NT2/D1 (cell line): ENCODE results near the gene PIANP.
A peak's percentile ranks its signal among the peaks of the same experiment; 100 is the strongest.

Experiments
- DNase-seq: peaks from one replicate; pipeline ENCODE4 v3.0.0-alpha.2; 2011; ENCODE audit warnings: low read depth, low spot score
- H3K27me3 ChIP-seq: 2 replicates; pipeline ENCODE4 v1.6.0; 2011; ENCODE audit warnings: mild to moderate bottlenecking; ENCODE audit not compliant: insufficient read length, insufficient read depth
- H3K36me3 ChIP-seq: 2 replicates; pipeline ENCODE4 v1.6.1; 2011; ENCODE audit warnings: mild to moderate bottlenecking, low read length, mixed read lengths; ENCODE audit not compliant: insufficient read depth, insufficient read length
- H3K4me1 ChIP-seq: 2 replicates; pipeline ENCODE4 v1.5.1; 2011; ENCODE audit not compliant: insufficient read depth, insufficient read length
- H3K4me3 ChIP-seq: 2 replicates; pipeline ENCODE4 v1.5.1; 2011; ENCODE audit warnings: low read depth; ENCODE audit not compliant: insufficient read length
- H3K9ac ChIP-seq: 2 replicates; pipeline ENCODE4 v1.6.0; 2011; ENCODE audit warnings: low read depth; ENCODE audit not compliant: insufficient read length
- H3K9me3 ChIP-seq: 2 replicates; pipeline ENCODE4 v1.5.1; 2011; ENCODE audit warnings: mild to moderate bottlenecking, low read length; ENCODE audit not compliant: insufficient read depth
- SUZ12 ChIP-seq: IDR thresholded peaks from 2 replicates; pipeline ENCODE4 v1.6.1; 2011; ENCODE audit not compliant: insufficient read length, insufficient read depth; ENCODE audit errors: extremely low read depth
- YY1 ChIP-seq: IDR thresholded peaks from 2 replicates; pipeline ENCODE4 v1.6.1; 2011; ENCODE audit not compliant: insufficient read length, insufficient read depth
- ZNF274 ChIP-seq: IDR thresholded peaks from 2 replicates; pipeline ENCODE4 v1.6.1; 2011; ENCODE audit warnings: mild to moderate bottlenecking, low read depth, low read length

Gene PIANP

DNA sequence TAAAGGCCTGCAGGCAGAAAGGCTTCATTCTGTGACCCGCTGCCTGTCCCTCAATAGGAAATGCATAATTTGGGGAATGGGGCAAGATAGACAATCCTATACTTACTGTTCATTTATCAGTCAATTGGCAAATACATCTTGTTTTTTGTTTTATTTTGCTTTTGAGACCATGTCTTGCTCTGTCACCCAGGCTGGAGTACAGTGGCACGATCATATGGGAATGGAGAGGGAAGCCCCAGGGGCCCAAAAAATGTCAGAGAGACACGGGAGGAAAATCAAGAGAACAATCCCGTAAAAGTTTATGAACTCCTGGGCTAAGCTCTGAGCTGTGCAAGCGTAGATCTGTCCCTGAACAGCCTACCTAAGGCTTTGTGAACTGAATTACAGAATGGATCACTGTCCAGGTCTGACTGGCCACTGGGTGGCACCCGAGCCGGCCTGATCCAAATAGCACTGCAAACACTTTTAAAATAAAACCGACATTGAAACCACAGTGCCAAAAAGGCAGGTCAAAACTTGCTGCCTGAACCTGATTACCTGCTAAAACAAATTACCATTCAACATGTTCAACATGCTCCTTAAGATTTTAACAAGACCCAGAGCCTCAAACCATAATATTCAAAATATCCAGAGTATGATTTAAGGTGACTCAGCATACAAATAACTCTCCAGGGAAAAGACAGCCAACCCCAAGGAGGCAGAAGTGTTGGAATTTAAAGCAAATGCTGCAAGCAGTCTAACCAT, 35.0 kb upstream of the PIANP start:
- no peak for TF ChIP-seq ZNF274
- TF ChIP-seq SUZ12 = no peak
- TF ChIP-seq YY1 = no peak
- Histone ChIP-seq H3K9ac (peak overlapping the region; percentile 13), H3K4me3 (no peak overlapping the region), H3K27me3 (no peaks in the 10 kb centered on the region), H3K36me3 (peaks cover 31% of the 10 kb centered on the region), H3K9me3 (no peaks in the 10 kb centered on the region), H3K4me1 (no peaks in the 10 kb centered on the region)
- peak; percentile 52 for DNase-seq

DNA sequence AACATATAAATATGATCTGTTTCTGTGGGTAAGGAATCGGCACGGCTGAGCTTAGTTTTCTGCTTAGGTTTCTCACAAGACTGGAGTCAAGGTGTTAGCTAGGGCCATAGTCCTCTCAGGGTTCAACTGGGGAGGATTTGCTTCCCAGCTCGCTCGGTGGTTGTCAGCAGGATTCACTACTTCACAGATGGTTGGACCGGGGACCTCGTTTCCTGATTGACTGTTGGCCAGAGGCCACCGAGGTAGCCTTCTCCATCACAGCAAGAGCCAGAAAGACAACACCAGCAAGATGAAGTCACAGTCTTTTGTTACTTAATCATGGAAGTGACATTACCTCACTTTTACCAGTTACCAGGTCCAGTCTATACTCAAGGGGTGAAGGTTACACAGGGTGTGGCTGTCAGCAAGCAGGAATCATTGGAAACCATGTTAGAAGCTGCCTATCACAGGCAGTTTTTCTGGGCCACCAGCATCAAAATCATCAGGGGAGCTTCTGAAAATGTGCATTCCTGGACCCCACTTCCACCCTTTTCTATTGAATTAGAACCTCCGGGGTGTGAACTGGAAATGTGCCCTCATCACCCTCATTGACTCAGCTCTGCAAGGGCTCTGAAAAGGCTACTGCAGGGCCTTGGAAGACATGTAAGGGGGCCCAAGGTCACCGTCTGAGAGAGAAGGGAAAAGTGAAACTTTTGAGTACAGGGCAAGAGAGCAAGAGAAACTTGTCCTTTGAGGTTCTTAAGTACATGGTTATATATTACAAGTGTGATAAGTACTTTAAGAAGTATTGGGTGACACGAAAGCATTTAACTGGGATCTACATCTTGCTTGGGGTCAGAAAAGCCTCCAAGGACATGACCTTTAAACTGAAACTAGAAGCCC, 34.1 kb upstream of the PIANP start:
- H3K9ac ChIP-seq = no peak overlapping the region
- TF ChIP-seq SUZ12 (no peak), ZNF274 (no peak)
- no peak overlapping the region for H3K4me3 ChIP-seq
- no peak for DNase-seq
- H3K9me3 ChIP-seq = no peaks in the 10 kb centered on the region
- peaks cover 39% of the 10 kb centered on the region for H3K36me3 ChIP-seq
- H3K4me1 ChIP-seq = no peaks in the 10 kb centered on the region
- no peaks in the 10 kb centered on the region for H3K27me3 ChIP-seq

DNA sequence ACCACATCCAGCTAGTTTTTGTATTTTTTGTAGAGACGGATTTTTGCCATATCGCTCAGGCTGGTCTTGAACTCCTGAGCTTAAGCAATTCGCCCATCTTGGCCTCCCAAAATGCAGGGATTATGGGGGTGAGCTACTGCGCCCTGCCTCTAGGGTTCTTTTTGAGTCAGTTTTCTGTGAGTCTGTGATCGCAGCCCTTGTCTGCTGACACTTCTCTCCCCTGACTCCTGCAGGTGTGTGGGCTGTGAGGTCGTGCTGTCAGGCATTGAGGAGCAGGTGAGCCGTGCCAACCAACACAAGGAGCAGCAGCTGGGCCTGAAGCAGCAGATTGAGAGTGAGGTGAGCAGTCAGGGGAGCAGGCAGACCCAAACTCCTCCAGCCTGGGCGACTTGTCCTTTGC, 29.6 kb upstream of the PIANP start:
- Histone ChIP-seq H3K4me3 (no peak overlapping the region), H3K9me3 (no peaks in the 10 kb centered on the region), H3K36me3 (peaks cover 78% of the 10 kb centered on the region), H3K4me1 (peaks cover 2% of the 10 kb centered on the region), H3K27me3 (no peaks in the 10 kb centered on the region), H3K9ac (no peak overlapping the region)
- no peak for TF ChIP-seq ZNF274
- DNase-seq = no peak

DNA sequence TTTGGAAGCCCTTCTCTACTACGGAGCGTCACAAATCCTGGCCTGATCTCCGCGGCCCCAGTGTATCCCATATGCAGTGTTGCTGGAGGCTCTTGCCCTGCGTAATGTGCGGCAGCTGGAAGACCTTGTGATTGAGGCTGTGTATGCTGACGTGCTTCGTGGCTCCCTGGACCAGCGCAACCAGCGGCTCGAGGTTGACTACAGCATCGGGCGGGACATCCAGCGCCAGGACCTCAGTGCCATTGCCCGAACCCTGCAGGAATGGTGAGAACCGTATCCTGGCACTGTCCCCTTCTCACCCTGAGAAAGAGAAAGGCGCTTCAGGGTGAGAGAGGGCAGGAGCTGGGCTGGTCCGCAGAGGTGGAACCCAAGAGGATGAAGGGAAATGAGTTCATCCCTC, 28.6 kb upstream of the PIANP start:
- no peak for TF ChIP-seq YY1
- no peak for TF ChIP-seq ZNF274
- no peak for TF ChIP-seq SUZ12

DNA sequence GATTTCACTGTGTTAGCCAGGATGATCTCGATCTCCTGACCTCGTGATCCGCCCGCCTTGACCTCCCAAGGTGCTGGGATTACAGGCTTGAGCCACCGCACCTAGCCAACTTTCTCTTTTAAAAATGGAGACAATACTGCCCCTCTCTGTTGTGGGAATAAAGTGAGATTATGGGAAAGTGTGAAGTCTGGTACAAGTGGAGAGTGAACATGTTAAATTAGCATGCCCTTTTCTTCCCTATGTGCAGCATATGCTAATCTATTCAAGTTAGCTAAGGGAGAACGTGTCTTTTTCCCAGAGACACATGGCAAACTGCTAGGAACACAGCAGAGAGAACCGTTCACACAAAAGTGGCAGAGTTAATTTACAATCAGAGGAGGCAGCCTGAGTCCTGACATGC, 24.7 kb upstream of the PIANP start:
- Histone ChIP-seq H3K4me3 (no peak overlapping the region), H3K9ac (peak overlapping the region; percentile 1), H3K27me3 (no peaks in the 10 kb centered on the region), H3K4me1 (peaks cover 2% of the 10 kb centered on the region), H3K9me3 (no peaks in the 10 kb centered on the region), H3K36me3 (peaks cover 45% of the 10 kb centered on the region)
- TF ChIP-seq YY1 (no peak), ZNF274 (no peak), SUZ12 (no peak)
- DNase-seq = no peak

More for the DNA sequence above, 28.6 kb upstream of the PIANP start:
- H3K9ac ChIP-seq = peak overlapping the region; percentile 4
- H3K9me3 ChIP-seq = no peaks in the 10 kb centered on the region
- H3K36me3 ChIP-seq = peaks cover 71% of the 10 kb centered on the region
- no peaks in the 10 kb centered on the region for H3K27me3 ChIP-seq
- peaks cover 2% of the 10 kb centered on the region for H3K4me1 ChIP-seq
- no peak for DNase-seq
- H3K4me3 ChIP-seq = no peak overlapping the region

DNA sequence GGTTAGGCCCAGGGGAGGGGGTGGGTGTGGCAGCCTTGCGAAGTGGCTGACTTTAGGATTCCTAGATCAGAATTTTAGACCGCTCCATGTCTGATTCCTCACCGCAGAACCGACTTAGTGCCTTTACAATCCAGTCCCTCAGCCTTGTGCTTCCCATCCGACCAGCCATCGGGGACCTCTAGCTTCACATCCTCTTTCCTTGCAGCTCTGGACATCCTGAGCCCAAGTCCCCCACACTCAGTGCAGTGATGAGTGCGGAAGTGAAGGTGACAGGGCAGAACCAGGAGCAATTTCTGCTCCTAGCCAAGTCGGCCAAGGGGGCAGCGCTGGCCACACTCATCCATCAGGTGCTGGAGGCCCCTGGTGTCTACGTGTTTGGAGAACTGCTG, 23.8 kb upstream of the PIANP start:
- H3K9ac ChIP-seq = peak overlapping the region; percentile 92
- peaks cover 2% of the 10 kb centered on the region for H3K4me1 ChIP-seq
- H3K9me3 ChIP-seq = no peaks in the 10 kb centered on the region
- no peaks in the 10 kb centered on the region for H3K27me3 ChIP-seq
- DNase-seq = peak; percentile 46
- peak overlapping the region; percentile 80 for H3K4me3 ChIP-seq
- no peak for TF ChIP-seq SUZ12
- peak; percentile 4 for TF ChIP-seq YY1
- H3K36me3 ChIP-seq = peaks cover 35% of the 10 kb centered on the region

DNA sequence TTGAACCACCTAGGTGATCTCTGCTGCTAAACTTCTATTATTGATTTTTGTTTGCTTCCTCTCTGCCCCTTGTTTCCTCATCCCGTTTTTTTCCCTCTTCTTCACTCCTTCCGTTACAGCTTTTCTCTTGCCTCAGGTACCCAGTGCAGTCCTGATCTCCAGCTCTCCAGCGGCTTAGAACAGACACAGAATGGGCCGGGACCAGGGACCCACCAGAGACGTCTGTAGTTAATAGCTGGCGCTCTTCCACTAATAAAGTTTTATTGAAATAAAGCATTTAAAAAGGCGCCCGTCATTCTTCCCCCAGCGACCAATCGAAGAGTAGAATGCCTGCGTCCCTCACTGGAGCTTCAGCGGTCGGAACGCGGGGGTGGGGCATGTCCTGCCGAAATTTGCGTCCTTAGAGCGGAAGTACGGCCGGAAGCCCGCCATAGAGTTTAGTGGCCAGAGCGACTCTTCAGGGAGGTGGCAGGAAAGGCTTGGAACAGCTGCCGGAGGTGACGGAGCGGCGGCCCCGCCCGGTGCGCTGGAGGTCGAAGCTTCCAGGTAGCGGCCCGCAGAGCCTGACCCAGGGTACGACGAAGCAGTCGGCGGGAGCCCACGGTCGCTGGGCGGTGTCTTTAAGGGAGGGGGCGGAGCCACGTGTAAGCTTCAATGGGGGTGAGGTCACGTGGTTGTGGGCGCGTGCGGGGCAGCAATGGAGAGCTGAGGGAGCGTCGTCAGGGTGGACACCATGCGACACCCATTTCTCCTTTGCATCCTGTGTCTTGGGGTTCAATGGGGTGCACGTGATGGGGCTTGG, 23.2 kb upstream of the PIANP start, which contains the start of gene COPS7A:
Gene COPS7A (plus strand): TSS at position 440 of the 802 bp plus-strand sequence. CDS start 611 bp downstream, outside the sequence.
- Histone ChIP-seq H3K27me3 (no peaks in the 10 kb centered on the region), H3K9ac (peak within 1 kb of the TSS; percentile 92), H3K4me3 (peak within 1 kb of the TSS; percentile 80), H3K4me1 (peaks cover 2% of the 10 kb centered on the region), H3K36me3 (peaks cover 29% of the 10 kb centered on the region), H3K9me3 (no peaks in the 10 kb centered on the region)
- peak; percentile 100 for DNase-seq
- TF ChIP-seq YY1 = peak; percentile 48
- no peak for TF ChIP-seq ZNF274
